ENCODE results near the gene POLDIP3.
A peak's percentile ranks its signal among the peaks of the same experiment; 100 is the strongest.
"Not testable (repeated sequence)": the region's sequence is repeated elsewhere in the genome, so short reads cannot be mapped to it uniquely, and the experiment has no call there.

The POLDIP3 gene

DNA sequence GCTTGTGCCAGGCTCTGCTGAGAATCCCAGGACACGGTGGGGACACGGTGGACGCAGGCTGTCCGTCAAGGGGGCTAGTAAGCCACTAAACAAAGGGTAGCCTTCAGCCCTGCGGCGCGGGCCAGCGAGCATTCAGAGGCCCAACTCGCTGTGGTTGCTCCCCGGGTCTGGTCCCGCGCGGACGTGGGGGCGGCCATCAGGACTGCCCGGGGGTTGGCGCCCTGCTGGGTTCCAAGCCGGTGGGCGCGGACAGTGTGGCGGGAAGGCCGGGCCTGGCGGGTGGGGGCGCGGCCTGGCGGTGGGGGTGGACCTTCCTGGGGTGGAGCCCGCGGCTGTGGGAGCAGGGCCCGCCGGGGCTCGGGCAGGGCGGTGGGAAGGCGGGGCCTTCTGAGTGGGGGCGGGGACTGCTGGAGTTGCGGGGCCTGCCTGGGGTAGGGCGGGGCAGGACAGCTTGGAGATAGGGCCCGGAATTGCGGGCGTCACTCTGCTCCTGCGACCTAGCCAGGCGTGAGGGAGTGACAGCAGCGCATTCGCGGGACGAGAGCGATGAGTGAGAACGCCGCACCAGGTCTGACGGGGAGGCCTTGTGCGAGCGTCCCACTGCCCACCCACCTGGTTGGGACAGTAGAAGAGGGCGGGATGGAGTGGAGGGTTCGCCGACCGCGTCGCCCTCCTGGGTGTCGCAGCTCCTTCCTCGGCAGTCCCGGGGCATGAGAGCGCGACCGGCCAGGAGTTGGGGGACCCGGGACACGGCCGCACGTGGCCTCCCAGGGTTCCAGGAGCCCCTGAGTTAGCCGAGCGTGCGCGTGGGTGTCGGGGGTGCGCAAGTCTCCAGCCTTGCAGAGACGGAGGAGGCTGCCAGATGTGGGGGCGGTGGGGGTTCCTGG, 61.0 kb downstream of the POLDIP3 start, which contains the start of gene SERHL2:
SERHL2 (plus strand) TSS at position 482 of the 887 bp plus-strand sequence; CDS start at position 547, 65 bp downstream.
- DNase-seq: peak; percentile 88

DNA sequence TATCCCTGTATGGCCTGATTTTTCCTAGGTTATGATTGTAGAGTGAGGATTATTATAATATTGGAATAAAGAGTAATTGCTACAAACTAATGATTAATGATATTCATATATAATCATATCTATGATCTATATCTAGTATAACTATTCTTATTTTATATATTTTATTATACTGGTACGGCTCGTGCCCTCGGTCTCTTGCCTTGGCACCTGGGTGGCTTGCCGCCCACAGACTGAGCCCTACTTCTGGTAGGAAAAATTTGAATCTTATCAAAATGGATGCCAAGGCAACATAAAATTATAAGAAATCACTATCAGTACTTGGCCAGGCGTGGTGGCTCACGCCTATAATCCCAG, 62.4 kb downstream of the POLDIP3 start:
- not testable (repeated sequence) for DNase-seq

DNA sequence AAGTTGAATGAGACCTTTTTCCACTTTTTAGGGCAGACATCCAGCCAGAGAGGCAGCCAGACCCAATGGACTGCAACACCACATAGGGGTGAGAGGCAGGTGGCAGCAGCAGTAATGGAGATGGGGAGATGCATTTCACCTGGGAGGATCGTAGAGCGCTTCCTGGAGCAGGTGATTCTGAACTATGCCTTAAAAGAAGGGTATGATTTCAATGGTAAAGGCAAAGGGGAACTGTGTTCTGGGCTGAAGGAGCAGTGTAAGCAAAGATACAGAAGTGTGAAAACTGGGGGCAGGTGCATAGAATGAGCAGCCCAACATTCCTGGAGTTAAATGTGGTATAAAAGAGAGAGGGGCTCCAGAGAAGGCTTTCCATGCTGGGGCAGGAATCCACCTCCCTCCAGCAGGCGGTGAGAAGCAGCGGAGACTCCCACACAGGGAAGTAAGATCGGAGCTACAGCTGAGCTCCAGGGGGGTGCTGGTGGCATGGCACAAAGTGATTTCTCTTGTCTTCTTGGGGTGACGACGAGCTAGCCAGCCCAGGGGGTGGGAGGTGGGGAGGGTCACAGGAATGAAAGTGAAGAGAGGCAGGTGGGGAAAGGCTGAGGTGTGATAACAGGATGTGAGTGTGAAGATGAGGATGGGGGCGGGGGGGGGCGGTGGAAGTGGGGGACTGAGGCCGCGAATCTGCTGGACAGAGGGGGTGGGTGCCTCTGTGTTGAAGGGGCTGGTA, 65.2 kb downstream of the POLDIP3 start:
- DNase-seq: no peak

DNA sequence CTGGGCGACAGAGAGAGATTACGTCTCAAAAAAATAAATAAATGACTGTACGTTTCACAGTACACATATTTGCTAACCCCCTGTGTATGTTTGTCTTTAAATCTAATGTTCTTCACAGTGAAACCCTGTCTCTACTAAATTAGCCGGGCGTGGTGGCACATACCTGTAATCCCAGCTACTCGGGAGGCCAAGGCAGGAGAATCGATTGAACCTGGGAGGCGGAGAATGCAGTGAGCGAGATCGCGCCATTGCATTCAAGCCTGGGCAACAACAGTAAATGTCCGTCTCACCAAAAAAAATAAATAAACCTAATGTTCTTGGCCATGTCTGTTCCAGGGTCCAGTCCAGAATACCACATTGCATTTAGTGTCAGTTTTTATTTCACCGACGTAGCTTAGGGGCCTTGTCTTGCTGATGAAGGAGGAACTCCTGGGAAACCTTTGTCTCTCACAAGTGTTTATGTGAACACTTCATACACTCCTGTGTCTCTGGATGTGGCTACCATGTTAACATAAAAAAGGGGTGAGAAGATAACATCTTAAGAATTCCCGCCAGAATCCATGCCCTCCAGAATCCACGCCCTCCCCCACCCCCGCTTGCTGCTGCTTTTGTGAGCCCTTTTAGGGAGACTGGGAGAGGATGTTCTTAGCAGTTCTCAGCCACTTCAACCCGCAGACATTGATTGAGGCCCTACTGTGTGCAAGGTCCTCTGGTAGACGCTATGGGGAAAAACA, 65.9 kb downstream of the POLDIP3 start:
- DNase-seq: no peak

DNA sequence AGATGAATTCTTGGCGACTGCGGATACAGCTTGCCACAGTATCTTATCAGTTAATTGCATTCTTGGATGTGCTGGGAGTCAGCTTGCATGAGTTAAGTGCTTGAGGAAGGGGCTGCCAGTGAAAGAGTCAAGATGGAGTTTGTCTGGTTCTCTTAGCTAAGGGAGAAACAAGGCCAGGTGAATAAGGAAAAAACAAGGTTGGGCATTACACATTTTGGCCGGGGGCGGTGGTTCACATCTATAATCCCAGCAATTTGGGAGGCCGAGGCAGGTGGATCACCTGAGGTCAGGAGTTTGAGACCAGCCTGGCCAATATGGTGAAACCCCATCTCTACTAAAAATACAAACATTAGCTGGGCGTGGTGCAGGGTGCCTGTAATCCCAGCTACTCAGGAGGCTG, 66.6 kb downstream of the POLDIP3 start:
- DNase-seq: not testable (repeated sequence)

DNA sequence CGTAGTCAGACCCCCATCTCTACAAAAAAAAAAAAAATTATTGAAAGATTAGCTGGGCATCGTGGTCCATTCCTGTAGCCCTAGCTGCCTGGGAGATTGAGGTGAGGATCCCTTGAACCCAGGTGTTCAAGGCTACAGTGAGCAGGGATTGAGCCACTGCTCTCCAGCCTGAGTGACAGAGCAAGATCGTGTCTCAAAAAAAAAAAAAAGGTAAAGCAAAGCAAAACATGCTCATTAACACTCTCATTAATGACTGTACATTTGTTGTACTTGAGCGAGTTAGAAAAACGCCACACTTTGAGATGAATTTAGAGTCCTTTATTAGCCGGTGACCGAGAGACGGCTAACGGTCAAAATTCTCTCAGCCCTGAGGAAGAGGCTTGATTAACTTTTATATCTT, 67.1 kb downstream of the POLDIP3 start:
- DNase-seq: no peak

DNA sequence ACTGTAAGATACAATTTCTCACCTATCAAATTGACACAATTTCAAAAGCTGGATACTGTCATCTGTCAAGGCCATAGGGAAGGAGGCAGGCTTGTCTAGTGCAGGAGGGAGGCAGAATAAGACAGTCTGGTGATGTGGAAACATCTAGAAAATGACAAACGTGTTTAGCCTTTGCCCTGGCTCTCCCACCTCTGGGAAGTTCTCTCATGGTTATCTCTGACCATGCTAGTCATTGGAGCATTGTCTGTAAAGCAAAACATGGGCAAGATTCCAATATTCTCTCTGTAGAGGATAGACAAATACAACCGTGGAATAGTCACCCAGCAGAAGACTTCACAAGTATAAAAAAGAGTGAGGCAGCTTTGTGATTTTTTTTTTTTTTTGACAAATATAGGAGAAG, 70.0 kb downstream of the POLDIP3 start:
- no peak for DNase-seq

DNA sequence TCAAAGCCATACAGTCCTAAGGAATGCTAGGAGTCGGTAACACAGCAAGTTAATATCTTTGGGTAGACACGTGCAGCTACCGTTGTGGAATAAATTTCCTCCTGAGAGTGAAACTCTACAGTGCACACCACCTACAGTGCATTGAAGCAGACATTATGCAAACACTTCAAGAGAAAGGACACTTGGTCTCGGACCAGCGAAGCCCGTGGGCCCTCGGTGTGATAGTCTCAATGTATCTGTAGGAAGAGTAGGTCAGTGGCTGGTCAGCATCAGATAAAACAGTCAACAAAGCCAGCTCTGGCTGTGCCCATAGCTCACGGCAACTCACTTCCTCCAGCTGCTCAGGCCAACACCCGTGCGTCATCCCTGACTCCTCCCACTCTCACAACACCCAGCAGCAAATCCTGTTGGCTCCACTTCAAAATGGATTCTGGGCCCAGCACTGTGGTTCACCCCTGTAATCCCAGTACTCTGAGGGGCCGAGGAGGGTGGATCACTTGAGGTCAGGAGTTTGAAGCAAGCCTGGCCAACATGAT, 75.4 kb downstream of the POLDIP3 start:
- DNase-seq: not testable (repeated sequence)

DNA sequence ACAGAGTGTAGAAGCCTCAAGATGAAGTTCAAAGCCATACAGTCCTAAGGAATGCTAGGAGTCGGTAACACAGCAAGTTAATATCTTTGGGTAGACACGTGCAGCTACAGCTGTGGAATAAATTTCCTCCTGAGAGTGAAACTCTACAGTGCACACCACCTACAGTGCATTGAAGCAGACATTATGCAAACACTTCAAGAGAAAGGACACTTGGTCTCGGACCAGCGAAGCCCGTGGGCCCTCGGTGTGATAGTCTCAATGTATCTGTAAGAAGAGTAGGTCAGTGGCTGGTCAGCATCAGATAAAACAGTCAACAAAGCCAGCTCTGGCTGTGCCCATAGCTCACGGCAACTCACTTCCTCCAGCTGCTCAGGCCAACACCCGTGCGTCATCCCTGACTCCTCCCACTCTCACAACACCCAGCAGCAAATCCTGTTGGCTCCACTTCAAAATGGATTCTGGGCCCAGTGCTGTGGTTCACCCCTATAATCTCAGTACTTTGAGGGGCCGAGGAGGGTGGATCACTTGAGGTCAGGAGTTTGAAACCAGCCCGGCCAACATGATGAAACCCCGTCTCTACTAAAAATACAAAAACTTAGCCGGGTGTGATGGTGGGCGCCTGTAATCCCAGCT, 77.4 kb downstream of the POLDIP3 start:
- not testable (repeated sequence) for DNase-seq

DNA sequence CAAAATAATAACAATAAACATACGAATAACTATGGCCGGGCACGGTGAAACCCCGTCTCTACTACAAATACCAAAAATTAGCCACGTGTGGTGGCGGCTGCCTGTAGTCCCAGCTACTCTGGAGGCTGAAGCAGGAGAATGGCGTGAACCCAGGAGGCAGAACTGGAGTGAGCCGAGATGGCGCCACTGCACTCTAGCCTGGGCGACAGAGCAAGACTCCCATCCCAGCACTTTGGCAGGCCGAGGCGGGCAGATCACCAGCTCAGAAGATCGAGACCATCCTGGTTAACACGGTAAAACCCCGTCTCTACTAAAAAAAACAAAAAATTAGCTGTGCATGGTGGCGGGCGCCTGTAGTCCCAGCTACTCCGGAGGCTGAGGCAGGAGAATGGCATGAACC, 78.0 kb downstream of the POLDIP3 start:
- not testable (repeated sequence) for DNase-seq

DNA sequence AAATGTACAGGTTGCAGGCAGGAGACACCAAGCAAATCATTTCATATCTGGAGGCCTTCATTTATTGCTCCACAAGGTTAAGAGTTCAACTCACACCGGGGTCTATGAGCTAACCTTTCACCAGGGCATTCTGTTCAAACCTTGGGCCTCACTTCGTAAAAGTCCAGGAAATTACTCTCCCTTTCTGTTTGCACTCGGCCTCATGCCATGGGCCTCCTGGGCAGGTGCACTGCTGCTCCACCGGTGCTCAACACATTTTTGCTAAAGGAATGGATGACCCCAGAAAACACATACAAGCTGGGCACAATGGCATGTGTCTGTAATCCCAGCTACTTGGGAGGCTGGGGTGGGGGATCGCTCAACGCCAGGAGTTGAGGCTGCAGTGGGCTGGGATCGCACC, 78.5 kb downstream of the POLDIP3 start:
- no peak for DNase-seq

DNA sequence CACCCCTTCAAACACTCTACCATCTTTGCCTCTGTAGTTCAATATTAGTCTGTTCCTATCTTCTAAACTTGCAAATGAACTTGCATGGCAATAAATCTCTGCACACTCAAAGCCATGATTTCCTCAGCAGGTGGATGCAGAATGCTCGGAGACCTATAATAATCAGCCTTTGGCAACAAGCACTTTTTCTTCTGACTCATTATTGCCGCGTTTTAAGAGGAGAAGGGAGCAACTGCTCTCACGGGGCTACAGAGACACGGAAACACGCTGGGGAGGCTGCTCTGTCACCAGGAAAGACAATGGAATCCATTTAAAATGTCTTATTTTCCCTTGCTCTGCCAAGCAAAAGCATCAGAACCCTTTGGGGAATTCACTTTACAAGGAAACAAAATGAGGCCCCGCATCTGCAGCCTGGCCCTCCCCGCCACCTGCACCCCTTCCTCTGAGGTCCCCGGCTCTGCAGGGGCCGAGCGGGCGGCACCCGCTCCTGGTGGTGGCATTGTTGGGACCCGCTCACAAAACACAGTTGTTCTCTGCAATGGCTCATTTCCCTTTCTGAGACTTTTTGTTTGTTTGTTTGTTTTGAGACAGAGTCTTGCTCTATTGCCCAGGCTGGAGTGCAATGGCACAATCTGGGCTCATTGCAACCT, 79.5 kb downstream of the POLDIP3 start:
- DNase-seq: not testable (repeated sequence)

All from activated CD4-positive, alpha-beta T cell treated with anti-CD3 and anti-CD28 coated beads, Interleukin-2, amount 50 U/mL, for 4 hours (primary cell).